NCI-H460 (cell line): ENCODE data around the gene ACSF2. TPM values are rescaled to one million over a fixed set of nuclear protein-coding genes. Genes with fewer than 3 reads are reported as not detected.

Source experiments
- DNase-seq: peaks from one replicate; pipeline ENCODE4 v3.0.0-alpha.2; 2016; ENCODE audit warnings: low read depth; ENCODE audit errors: extremely low read depth
- total RNA-seq: library from RNA; depleted of rRNA; stranded (reverse); fragments of >200 nt; shearing (Covaris generic); gene quantifications from 2 replicates; pipeline ENCODE4 v1.2.3, GENCODE V29; 2014

ACSF2 gene
- total RNA-seq, 1 experiment from 2014 or later: 11.7 TPM

DNA sequence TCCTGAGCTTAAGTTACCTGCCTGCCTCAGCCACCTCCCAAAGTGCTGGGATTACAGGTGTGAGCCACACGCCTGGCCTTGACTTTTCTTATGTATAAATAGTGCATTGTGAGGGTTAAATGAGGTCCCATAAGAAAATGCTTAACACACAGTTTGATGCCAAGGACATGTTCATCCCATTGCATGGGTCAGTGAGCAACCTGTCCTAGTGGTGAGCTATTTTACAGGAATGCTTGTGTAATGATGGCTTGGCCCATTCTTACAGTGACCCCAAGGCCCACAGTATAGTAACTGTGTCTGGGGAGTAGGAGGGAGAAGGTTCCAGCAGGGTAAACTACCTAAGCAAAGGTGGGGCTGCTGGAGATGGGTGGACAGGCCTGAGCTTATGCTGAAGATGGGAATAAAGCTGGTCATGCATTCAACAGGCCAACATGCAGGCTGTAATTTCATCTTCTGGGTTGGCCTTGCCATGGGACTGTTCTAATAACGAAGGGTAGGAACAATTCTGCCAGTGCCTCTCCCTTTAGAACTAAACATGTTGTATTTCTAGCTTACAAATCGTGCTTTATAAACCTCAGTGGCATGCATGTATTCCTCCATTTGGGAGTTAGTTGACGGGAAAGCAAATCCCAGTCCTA lies 6.2 kb downstream of the ACSF2 start:
- no peak for DNase-seq

DNA sequence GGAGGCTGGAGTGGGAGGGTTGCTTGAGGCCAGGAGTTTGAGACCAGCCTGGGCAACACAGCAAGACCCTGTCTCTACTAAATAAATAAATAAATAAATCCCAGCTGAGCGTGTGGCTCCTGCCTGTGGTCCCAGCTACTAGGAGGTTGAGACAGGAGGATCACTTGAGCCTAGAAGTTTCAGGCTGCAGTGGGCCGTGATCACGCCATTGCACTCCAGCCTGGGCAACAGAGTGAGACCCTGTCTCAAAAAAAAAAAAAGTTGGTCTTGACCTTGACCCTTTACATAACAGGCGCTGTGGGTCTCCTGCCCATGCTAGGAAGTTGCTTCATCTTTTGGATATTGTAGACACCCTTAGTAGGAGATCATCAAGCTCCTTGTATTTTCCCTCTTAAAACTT lies 11.4 kb downstream of the ACSF2 start:
- DNase-seq: no peak

DNA sequence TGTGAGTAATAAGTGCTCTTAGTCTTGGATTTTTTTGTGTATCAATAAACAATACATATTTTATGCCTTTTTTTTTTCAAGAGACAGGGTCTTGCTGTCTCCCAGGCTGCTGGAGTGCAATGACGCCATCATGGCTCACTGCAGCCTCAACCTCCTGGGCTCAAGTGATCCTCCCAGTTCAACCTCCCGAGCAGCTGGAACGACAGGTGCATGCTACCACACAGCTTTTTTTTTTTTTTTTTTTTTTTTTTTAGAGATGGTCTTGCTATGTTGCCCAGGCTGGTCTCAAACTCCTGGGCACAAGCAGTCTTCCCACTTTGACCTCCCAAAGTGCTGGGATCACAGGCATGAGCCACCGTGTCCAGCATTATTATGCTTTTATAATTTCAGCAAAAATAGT lies 13.0 kb downstream of the ACSF2 start:
- no peak for DNase-seq

DNA sequence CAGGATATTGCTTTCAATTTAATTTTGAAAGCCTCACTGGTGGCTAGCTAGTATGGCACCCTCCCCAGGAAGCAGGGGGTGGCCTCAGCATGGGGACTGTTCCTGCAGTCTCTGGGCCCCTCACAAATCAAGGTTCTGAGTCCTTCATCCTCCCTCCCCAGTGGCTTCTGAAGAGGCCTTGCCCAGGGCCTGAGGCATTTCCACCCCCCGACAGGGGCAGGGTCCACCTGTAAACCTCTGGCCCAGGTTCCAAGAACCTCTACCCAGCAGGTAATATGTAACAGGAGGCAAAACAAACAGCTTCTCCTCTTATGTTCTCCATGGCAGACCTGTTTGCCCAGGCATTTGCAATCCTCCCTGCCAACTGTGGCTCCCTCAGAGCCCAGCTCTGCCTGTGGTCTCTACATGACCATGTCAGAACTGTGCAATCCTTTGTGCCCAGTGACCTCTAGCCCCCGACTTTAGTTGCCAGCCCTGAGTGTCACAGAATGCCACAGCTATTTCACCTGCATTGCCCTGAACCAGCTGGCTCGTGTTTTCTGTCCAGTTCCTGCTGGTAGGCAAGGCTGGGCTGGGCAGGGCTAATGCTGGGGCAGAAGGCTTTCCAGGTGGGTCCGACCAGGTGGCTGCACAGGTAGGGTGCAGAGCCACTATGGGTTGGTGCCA lies 14.3 kb downstream of the ACSF2 start:
- no peak for DNase-seq

DNA sequence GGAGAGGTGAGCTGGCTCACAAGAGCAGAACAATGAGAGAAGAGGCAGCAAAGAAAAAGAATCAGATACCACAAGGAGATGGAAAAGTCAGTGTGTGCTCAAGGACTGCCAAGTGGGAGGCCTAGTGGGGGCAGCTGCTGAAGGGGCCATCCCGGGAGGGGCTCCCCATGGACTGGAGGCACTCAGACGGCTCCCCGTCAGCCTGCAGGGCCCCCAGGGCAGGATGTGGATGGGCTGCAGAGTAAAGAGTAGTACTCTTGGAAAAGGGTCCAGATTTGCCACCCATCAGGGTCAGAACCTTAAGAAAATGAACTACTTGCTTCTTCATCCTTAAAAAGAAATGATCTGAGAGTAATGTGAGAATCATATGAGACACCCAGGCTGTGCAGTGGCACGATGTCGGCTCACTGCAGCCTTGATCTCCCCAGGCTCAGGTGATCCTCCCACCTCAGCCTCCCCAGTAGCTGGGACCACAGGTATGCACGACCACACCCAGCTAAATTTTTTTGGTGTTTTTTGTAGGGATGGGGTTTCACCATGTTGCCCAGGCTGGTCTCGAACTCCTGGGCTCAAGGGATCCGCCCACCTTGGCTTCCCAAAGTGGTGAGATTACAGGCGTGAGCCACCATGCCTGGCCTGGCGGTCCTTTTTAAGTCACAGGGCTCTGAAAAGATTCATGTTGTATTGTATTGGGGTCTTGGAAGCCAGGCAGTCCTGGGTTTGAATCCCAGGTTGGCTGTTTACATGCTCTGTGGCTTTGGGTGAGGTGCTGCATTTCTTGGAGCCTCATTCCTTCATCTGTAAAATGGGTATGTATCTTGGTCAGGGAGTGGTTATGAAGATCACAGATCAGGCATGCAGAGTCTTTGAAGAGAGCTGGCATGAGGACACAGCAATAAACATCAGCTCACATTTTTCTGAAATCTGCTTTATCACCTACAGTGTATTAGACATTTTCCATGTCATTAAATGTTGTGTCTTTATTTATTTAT lies 15.1 kb downstream of the ACSF2 start:
- DNase-seq: no peak

DNA sequence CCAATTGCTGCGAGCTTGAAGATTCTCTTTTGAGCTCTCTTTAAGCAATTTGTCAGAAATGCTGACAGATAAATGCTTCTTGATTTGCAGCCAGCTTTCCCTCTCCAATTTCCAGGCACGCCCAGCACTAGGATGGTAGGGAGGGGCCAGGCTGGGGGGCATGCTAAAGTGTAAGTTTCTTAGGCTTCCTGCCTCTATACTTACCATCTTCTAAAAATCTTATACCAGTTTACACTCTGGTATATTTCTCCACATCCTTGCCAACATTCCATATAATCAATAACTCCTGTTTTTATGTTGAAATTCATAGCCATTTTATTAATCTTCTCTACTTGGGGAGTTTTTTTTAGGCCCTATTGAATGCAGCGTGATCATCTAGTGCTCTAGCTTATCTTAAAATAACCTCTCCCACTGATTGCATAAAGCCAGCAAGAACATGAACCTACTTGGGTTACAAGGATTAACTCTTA lies 17.5 kb downstream of the ACSF2 start:
- no peak for DNase-seq

DNA sequence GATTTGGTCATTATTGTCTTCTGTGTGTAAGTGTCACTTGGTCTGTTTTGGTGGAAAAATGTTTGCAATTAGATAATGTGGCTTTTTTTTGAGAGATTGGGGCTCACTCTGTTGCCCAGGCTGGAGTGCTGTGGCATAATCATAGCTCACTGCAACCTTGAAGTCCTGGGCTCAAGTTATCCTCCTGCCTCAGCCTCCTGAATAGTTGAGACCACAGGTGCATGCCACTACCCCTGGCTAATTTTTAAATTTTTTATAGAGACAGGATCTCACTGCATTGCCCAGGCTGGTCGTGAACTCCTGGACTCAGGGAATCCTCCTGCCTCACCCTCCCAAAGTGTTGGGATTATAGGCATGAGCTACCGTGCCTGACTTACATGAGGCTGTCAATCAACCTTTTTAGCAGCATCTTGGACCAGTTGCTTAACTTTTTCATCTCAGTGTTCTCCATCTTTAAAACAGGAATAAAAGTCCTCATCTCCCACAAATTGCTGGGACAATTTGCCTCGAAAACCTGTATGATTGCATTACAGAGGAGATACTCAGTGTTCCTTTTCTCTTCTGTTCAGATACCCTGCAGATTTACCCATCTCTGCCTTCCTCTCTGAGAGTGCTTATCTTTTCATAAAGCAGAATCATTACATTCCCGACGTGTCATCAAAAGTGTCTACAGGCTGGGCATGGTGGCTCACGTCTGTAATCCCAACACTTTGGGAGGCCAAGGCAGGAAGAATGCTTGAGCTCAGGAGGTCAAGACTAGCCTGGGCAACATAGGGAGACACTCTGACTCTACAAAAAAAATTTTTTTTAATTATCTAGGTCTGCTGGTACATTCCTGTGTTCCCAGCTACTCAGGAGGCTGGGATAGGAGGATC lies 19.1 kb downstream of the ACSF2 start:
- no peak for DNase-seq

DNA sequence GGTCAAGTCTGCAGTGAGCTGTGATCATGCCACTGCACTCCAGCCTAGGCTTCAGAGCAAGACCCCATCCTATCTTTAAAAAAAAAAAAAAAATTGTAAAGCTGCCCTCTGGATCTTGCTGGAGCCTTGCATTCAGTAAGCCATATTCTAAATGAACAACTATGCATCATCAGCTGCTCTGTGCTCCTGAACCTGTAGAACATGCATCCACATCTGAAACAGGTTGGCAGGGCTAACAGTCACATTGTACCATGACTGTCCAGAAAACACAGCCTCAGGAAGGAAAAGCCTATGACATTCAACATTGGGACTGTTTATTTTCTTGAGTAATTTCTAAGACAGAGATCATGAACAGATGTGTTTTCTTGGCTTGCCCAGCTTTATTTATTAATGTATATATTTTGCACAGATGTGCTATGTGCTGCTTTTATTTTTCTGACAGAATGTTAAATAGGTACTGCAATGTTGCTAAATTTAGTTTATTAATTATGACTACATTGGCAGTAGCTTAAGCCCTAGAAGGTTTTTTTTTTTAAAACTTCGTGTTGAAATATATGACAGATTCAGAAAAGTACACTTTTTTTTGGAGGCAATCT lies 19.8 kb downstream of the ACSF2 start:
- DNase-seq: no peak

DNA sequence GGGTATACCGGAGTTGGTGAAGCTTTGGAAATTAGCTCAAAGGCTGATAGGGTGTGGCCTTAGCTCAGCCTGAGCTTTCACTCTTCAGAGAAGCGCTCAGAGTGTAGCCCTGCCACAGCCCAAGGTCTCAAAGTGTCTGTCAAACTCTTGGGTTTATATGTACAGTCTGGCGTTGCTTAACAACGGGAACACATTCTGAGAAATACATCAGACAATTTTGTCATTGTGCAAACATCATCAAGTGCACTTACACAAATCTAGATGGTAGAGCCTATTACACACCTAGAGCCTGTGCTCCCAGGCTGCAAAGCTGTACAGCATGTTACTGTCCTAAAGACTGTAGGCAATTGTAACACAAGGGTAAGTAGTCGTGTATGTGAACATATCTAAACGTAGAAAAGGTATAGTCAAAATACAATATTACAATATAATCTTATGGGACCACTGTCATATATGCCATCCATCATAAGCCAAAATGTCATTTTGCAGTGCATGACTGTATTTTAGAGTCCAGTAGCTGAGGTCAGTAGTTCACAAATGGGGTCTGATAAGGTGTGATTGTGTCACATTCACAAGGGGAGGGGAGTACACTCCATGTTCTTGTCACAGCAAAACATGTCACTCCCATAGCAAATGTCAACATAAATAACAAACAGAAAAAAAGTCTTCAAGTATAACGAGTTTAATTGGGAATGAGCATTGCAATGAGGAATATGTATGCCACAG lies 22.0 kb downstream of the ACSF2 start:
- DNase-seq: no peak

DNA sequence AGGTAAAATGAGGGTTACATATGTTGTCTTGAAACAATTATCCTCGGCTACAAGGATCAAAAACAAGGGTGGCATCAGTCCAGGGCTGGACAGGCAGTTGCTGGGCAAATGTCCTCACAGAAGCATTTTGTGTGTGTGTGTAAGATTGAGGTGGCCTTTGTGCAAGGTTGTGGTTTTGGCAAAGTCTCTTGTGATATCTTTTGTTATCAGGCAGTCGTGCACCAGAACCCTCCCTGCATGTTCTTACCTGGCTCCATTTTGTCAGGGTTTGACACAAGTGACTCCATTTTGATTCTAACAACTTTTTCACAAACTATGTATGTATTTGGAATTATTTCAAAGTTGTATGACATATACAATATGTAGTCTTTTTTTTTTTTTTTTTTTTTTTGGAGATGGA lies 22.6 kb downstream of the ACSF2 start:
- DNase-seq: no peak

DNA sequence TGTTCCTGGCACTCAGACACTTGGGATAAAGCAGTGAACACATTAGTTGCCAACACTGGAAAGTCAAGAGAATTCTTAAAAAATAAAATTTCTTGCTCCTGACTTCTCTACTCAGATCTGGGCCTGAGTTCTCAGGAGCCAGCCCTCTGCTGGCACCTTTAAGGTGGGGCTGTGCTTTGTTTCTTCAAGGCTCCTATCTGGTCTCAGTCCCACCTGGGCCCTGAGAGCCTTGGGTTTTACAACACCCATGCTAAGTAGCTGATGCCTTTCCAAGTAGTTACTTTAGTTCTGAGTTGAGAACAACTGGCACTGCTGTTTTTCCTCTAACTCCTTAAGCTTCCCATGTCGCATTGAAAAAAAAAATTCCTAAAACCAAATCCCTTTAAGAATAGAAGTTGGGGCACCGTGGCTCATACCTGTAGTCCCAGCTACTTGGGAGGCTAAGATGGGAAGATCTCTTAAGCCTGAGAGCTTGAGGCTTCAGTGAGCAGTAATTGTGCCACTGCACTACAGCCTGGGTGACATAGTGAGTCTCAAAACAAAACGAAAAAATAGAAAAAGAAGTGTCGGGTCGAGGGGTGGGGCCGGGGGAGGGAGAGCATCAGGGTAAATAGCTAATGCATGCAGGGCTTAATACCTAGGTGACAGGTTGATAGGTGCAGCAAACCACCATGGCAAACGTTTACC lies 26.1 kb downstream of the ACSF2 start:
- no peak for DNase-seq

DNA sequence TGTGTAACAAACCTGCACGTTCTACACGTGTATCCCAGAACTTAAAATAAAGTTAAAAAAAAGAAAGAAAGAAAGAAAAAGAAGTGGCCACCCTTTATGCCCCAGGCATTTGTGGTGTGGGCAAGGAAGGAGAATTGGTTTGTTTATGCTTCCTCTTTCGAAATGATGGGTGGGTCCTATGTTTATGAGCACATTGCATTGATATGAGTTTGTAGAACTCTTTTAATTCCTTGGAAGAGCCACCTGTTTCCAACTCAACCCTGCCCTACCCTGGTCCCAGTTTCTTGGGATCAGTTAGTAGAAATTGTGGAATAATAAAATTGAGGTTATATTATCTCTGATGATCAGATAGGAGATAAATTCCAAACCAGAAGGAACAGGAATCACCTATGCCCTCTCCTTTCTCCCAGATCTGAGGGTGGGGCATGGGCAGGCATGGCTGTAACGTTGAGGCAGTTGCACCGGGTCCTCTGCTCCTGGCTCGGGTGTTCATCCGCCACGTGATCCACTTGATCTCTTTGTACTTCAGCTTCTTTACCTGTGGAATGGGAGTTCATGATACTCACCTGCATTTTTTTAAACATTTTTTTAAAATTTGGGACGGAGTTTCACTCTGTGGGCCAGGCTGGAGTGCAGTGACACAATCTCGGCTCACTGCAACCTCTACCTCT lies 26.7 kb downstream of the ACSF2 start:
- no peak for DNase-seq

DNA sequence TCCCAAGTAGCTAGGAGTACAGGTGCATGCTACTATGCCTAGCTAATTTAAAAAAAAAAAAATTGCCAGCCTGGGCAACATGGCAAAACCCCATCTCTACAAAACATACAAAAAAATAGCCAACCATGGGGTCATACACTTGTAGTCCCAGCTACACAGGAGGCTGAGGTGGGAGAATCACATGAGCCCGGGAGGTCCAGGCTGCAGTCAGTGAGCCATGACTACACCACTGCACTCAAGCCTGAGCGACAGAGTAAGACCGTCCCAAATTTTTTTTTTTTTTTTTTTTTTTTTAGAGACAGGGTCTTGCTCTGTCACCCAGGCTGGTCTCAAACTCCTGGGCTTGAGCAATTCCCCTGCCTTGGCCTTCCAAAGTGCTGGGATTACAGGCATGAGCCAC lies 27.9 kb downstream of the ACSF2 start:
- DNase-seq: no peak

DNA sequence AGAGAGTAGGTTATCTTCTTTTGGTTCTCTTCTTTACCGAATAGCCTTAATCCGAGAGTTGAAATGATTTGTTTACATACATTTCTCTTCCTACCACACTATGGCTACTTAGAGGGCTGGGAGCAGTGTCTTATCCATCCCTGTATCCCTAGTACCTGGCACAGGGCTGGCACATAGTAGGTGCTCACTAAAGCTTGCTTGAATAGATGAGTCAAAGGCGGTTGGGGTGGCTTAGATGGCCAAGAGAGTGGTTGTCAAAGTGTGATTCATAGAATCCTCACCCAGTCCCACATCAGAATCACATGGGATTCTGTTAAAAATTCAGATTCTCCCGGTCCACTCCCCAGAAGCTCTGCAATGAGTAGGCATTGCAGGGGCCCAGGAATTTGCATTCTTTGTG lies 31.6 kb downstream of the ACSF2 start:
- DNase-seq: no peak

DNA sequence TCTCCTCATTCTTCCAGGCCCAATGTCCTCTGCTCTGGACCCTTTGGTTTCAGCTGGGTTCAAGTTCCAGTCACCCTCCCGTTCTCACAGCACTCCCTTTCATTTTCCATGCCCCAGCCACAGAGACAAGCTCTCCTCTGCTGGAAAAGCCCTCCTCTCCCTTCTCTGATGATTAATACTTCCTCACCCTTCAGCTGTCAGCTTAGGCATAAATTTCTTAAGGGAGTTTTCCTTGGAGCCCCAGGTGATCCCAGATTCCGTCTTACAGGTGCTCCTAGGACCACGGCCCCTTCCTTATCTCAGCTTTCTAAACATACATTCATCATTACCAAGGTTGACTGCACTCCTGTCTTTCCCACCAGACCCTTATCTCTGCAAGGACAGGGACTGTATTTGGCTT lies 32.3 kb downstream of the ACSF2 start:
- DNase-seq: no peak

DNA sequence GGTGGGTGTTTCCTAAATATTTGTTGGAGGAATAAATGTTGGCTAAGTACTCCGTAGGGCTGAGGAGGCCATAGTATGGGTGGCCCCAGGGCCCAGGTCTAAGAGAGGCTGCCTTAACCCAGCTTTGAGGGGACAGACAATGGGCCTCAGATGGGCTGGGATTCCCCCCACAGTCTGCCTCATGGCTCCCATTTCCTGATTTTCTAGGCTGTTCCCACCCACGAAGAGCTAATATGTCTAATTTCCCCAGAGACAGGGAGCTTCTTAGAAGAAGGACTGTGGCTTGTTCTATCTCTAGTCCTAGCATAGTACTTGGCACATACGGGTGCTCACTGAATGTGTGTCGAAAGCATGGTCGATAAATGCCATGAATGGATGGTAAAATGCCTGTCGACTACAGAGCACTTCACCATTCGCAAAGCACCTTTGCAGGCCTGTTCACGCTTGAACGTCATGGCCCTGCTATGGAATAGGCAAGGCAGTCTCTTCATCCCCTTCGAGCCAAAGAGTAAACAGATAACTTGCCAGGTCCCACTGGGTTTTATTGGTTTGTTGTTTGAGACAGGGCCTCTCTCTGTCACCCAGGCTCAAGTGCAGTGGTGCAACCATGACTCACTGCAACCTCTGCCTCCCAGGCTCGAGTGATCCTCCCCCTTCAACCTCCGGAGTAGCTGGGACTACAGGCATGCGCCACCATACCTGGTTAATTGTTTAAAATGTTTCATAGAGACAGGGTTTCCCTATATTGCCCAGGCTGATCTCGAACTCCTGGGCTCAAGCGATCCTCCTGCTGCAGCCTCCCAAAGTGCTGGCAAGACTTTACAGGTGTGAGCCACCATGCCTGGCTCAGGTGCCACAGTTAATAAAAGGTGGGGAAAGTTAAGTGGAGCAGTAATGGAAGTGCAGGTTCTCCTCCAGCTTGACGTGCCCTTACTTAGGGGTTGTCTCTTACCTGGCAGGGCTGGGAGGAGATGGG lies 33.0 kb downstream of the ACSF2 start:
- DNase-seq: no peak

DNA sequence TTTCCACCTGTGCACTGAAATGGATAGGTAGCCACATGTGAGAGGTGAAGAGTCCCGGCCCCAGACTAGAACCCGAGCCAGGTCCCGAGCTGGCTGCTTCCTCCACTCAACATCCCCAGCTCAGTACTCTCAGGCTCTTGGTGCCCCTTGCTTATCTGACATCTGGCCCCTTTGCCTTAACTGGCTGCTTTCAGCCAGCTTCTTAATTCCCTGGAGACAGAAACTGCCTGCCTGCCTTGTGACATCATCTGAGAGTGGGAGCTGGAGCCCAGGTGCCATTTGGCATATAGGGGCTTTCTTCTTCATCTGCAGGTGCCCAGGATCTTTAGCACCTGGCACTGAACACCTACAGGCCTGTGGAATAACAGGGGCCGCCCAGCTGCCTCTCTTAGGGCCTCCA lies 33.7 kb downstream of the ACSF2 start:
- no peak for DNase-seq
